Tibial nerve (tissue), 4 donors: ENCODE results near the gene ZMYND8.

Source experiments
- EP300 ChIP-seq, 2 donors: sonication (generic); formaldehyde crosslinking; IDR thresholded peaks; one replicate each; pipeline ENCODE4 v1.6.1; 2017; ENCODE audit warnings: antibody characterized with exemption in 2 of 2, mild to moderate bottlenecking in 1 of 2
- POLR2A ChIP-seq, 2 donors: fragments of 450-650 bp; IDR thresholded peaks; one replicate each; pipeline ENCODE4 v1.6.1; 2017; ENCODE audit warnings: antibody characterized with exemption in 2 of 2, mild to moderate bottlenecking in 2 of 2, moderate library complexity in 2 of 2
- TF ChIP-seq, protein P1 (sequence below), 5 experiments: fragments of 200-600 bp in 3 of 5; fragments of 450-650 bp in 2 of 5; sonication (generic) in 3 of 5; IDR thresholded peaks; one replicate each; pipeline ENCODE4 v1.5.1; 2016 to 2019; ENCODE audit warnings: antibody characterized with exemption in 5 of 5, mild to moderate bottlenecking in 3 of 5, moderate library complexity in 2 of 5

DNA sequence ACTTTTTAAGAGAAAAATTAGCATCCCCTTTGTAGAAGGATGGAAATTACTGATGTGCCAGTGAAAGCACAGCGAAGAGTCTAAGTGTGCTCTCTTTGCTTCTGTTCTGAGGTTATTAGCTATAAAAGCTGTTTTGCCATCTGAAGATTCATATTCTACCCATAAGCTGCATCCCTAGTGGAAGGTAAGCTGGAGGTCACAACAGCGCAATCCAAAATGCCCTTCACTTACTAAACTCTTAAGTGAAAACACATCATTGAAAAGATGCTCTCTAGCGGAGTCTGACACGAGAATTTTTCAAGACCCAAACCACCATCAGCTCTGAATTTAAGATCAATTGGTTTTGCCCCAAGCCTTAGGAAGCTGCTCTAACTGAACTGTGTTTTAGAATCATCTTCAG, 113.5 kb downstream of the ZMYND8 start:
- TF ChIP-seq, protein P1, sequence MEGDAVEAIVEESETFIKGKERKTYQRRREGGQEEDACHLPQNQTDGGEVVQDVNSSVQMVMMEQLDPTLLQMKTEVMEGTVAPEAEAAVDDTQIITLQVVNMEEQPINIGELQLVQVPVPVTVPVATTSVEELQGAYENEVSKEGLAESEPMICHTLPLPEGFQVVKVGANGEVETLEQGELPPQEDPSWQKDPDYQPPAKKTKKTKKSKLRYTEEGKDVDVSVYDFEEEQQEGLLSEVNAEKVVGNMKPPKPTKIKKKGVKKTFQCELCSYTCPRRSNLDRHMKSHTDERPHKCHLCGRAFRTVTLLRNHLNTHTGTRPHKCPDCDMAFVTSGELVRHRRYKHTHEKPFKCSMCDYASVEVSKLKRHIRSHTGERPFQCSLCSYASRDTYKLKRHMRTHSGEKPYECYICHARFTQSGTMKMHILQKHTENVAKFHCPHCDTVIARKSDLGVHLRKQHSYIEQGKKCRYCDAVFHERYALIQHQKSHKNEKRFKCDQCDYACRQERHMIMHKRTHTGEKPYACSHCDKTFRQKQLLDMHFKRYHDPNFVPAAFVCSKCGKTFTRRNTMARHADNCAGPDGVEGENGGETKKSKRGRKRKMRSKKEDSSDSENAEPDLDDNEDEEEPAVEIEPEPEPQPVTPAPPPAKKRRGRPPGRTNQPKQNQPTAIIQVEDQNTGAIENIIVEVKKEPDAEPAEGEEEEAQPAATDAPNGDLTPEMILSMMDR (IDR thresholded peaks at IDR 0.05), result no peak
- no peak for TF ChIP-seq POLR2A (IDR thresholded peaks at IDR 0.05)
- no peak for TF ChIP-seq EP300 (IDR thresholded peaks at IDR 0.05)
